ENCODE data around the gene SENP5. TPM values are rescaled to one million over a fixed set of nuclear protein-coding genes. Genes with fewer than 3 reads are reported as not detected.
"Not testable (repeated sequence)": the region's sequence is repeated elsewhere in the genome, so short reads cannot be mapped to it uniquely, and the experiment has no call there.

Gene SENP5
- total RNA-seq, 2 donors from 2014 or later, result 54.5 to 68.4 TPM

- Mint-ChIP-seq H3K9me3 (no peaks in the 10 kb centered on the region), H3K4me1 (ENCODE audit: low read depth in 2 of 2) (no peaks in the 10 kb centered on the region), H3K27ac (no peak overlapping the region), H3K36me3 (no peaks in the 10 kb centered on the region), H3K27me3 (no peaks in the 10 kb centered on the region), H3K4me3 (no peak overlapping the region)
- DNase-seq (ENCODE audit: low spot score) (no peak), ATAC-seq (no peak)
Measured at GRCh38 chr3:196849180-196849741, 18.5 kb upstream of the SENP5 start.

GRCh38 chr3:196863000-196863399 lies 4.7 kb upstream of the SENP5 start:
- not testable (repeated sequence) for H3K36me3 Mint-ChIP-seq; DNase-seq (ENCODE audit: low spot score); H3K9me3 Mint-ChIP-seq; ATAC-seq; H3K27ac Mint-ChIP-seq; H3K4me3 Mint-ChIP-seq
- H3K4me1 Mint-ChIP-seq (ENCODE audit: low read depth in 2 of 2), result peaks cover 4 to 10% of the 10 kb centered on the region in 2 donors
- H3K27me3 Mint-ChIP-seq, result peaks cover 10 to 11% of the 10 kb centered on the region in 2 donors

GRCh38 chr3:196867155-196867506 lies 589 bp upstream of the SENP5 start:
- Mint-ChIP-seq H3K27me3 (no peaks in the 10 kb centered on the region), H3K9me3 (no peaks in the 10 kb centered on the region), H3K36me3 (no peaks in the 10 kb centered on the region), H3K27ac (peak overlapping the region; percentile 83 to 94), H3K4me1 (ENCODE audit: low read depth in 2 of 2) (peaks cover 13 to 22% of the 10 kb centered on the region in 2 donors), H3K4me3 (peak overlapping the region; percentile 91)
- no peak for ATAC-seq
- DNase-seq (ENCODE audit: low spot score), result no peak

GRCh38 chr3:196868297-196868661 lies 559 bp downstream of the SENP5 start:
- H3K4me1 Mint-ChIP-seq (ENCODE audit: low read depth in 2 of 2), result peaks cover 14 to 22% of the 10 kb centered on the region in 2 donors
- H3K36me3 Mint-ChIP-seq, result no peaks in the 10 kb centered on the region
- DNase-seq (ENCODE audit: low spot score), result no peak
- peak overlapping the region; percentile 88 to 94 for H3K27ac Mint-ChIP-seq
- ATAC-seq, result peak; percentile 13 to 54
- no peaks in the 10 kb centered on the region for H3K9me3 Mint-ChIP-seq
- H3K27me3 Mint-ChIP-seq, result no peaks in the 10 kb centered on the region
- H3K4me3 Mint-ChIP-seq, result peak overlapping the region; percentile 97

GRCh38 chr3:196872316-196872715 lies 4.6 kb downstream of the SENP5 start:
- Mint-ChIP-seq H3K9me3 (no peaks in the 10 kb centered on the region), H3K4me1 (ENCODE audit: low read depth in 2 of 2) (peaks cover 22 to 28% of the 10 kb centered on the region in 2 donors), H3K36me3 (no peaks in the 10 kb centered on the region), H3K4me3 (no peak overlapping the region), H3K27ac (no peak overlapping the region), H3K27me3 (no peaks in the 10 kb centered on the region)
- DNase-seq (ENCODE audit: low spot score) (no peak), ATAC-seq (no peak)

GRCh38 chr3:196874511-196875094 lies 6.9 kb downstream of the SENP5 start:
- H3K4me1 Mint-ChIP-seq (ENCODE audit: low read depth in 2 of 2), result peaks cover 30 to 36% of the 10 kb centered on the region in 2 donors

GRCh38 chr3:196875258-196875657 lies 7.5 kb downstream of the SENP5 start:
- DNase-seq (ENCODE audit: low spot score) (no peak), ATAC-seq (no peak)
- H3K27ac Mint-ChIP-seq, result no peak overlapping the region
- no peaks in the 10 kb centered on the region for H3K9me3 Mint-ChIP-seq
- peaks cover 26 to 32% of the 10 kb centered on the region in 2 donors for H3K4me1 Mint-ChIP-seq (ENCODE audit: low read depth in 2 of 2)
- H3K27me3 Mint-ChIP-seq, result no peaks in the 10 kb centered on the region
- H3K36me3 Mint-ChIP-seq, result no peaks in the 10 kb centered on the region
- H3K4me3 Mint-ChIP-seq, result no peak overlapping the region

More at GRCh38 chr3:196874511-196875094, 6.9 kb downstream of the SENP5 start:
- H3K36me3 Mint-ChIP-seq; H3K4me3 Mint-ChIP-seq; DNase-seq (ENCODE audit: low spot score); H3K9me3 Mint-ChIP-seq; H3K27ac Mint-ChIP-seq; ATAC-seq; H3K27me3 Mint-ChIP-seq: not testable (repeated sequence)

GRCh38 chr3:196883361-196883760 lies 15.6 kb downstream of the SENP5 start:
- Mint-ChIP-seq H3K4me3 (no peak overlapping the region), H3K4me1 (ENCODE audit: low read depth in 2 of 2) (peaks cover 23 to 28% of the 10 kb centered on the region in 2 donors), H3K36me3 (no peaks in the 10 kb centered on the region), H3K27me3 (no peaks in the 10 kb centered on the region), H3K9me3 (no peaks in the 10 kb centered on the region), H3K27ac (peak overlapping the region; percentile 43 to 57)
- no peak for DNase-seq (ENCODE audit: low spot score)
- ATAC-seq, result no peak

GRCh38 chr3:196886144-196886543 lies 18.4 kb downstream of the SENP5 start:
- H3K27me3 Mint-ChIP-seq, result no peaks in the 10 kb centered on the region
- no peak for DNase-seq (ENCODE audit: low spot score)
- H3K36me3 Mint-ChIP-seq, result no peaks in the 10 kb centered on the region
- H3K27ac Mint-ChIP-seq, result peak overlapping the region; percentile 46 to 65
- H3K9me3 Mint-ChIP-seq, result no peaks in the 10 kb centered on the region
- ATAC-seq, result peak; percentile 45 to 79
- peak overlapping the region; percentile 3 for H3K4me3 Mint-ChIP-seq
- H3K4me1 Mint-ChIP-seq (ENCODE audit: low read depth in 2 of 2), result peaks cover 25 to 29% of the 10 kb centered on the region in 2 donors

GRCh38 chr3:196889844-196890708 lies 22.4 kb downstream of the SENP5 start:
- no peaks in the 10 kb centered on the region for H3K9me3 Mint-ChIP-seq
- no peak for DNase-seq (ENCODE audit: low spot score)
- peak overlapping the region in 1 of 2 donors; percentile 36 for H3K27ac Mint-ChIP-seq
- no peak for ATAC-seq
- H3K36me3 Mint-ChIP-seq, result no peaks in the 10 kb centered on the region
- H3K4me1 Mint-ChIP-seq (ENCODE audit: low read depth in 2 of 2), result peaks cover 22 to 24% of the 10 kb centered on the region in 2 donors
- H3K27me3 Mint-ChIP-seq, result no peaks in the 10 kb centered on the region
- no peak overlapping the region for H3K4me3 Mint-ChIP-seq

- ATAC-seq (no peak), DNase-seq (ENCODE audit: low spot score) (no peak)
- H3K36me3 Mint-ChIP-seq, result no peaks in the 10 kb centered on the region
- H3K4me1 Mint-ChIP-seq (ENCODE audit: low read depth in 2 of 2), result peaks cover 17 to 20% of the 10 kb centered on the region in 2 donors
- no peak overlapping the region for H3K27ac Mint-ChIP-seq
- no peaks in the 10 kb centered on the region for H3K9me3 Mint-ChIP-seq
- H3K4me3 Mint-ChIP-seq, result no peak overlapping the region
- H3K27me3 Mint-ChIP-seq, result no peaks in the 10 kb centered on the region
Measured at GRCh38 chr3:196894557-196895295, 27.0 kb downstream of the SENP5 start.

GRCh38 chr3:196896229-196896628 lies 28.5 kb downstream of the SENP5 start:
- Mint-ChIP-seq H3K36me3 (no peaks in the 10 kb centered on the region), H3K27me3 (no peaks in the 10 kb centered on the region), H3K4me1 (ENCODE audit: low read depth in 2 of 2) (peaks cover 7 to 12% of the 10 kb centered on the region in 2 donors), H3K4me3 (no peak overlapping the region), H3K9me3 (no peaks in the 10 kb centered on the region), H3K27ac (no peak overlapping the region)
- no peak for DNase-seq (ENCODE audit: low spot score)
- no peak for ATAC-seq

- Mint-ChIP-seq H3K9me3 (no peaks in the 10 kb centered on the region), H3K27me3 (no peaks in the 10 kb centered on the region), H3K4me1 (ENCODE audit: low read depth in 2 of 2) (peaks cover 0 to 1% of the 10 kb centered on the region in 2 donors), H3K36me3 (peaks cover 13% of the 10 kb centered on the region), H3K4me3 (no peak overlapping the region), H3K27ac (no peak overlapping the region)
- DNase-seq (ENCODE audit: low spot score) (no peak), ATAC-seq (no peak)
Measured at GRCh38 chr3:196901768-196902167, 34.0 kb downstream of the SENP5 start.
